DOHH2 (cell line): ENCODE data around the gene MXRA7.

Experiments used
- CTCF ChIP-seq: fragments of 200-600 bp; sonication (generic); IDR thresholded peaks from one replicate; pipeline ENCODE4 v1.5.1; 2014; ENCODE audit warnings: antibody characterized with exemption, mild to moderate bottlenecking, low read depth, low read length; ENCODE audit not compliant: poor library complexity, severe bottlenecking
- EZH2phosphoT487 ChIP-seq: fragments of 200-600 bp; sonication (generic); IDR thresholded peaks from 2 replicates; pipeline ENCODE4 v1.6.1; 2017; ENCODE audit warnings: borderline replicate concordance, mild to moderate bottlenecking, antibody characterized with exemption, low read length, moderate library complexity, mixed read lengths

GRCh38 chr17:76704805-76705204 is 6.0 kb downstream of the MXRA7 start:
- TF ChIP-seq CTCF (no peak), EZH2phosphoT487 (no peak)
